Testis (tissue), 3 donors: ENCODE results near the gene TULP4. TPM values are rescaled to one million over a fixed set of nuclear protein-coding genes. Genes with fewer than 3 reads are reported as not detected.

Experiments
- DNase-seq: peaks from one replicate; pipeline ENCODE4 v3.0.0-alpha.2; 2019
- H3K27ac ChIP-seq, 2 donors: fragments of 200-600 bp; sonication (generic); one replicate each; pipeline ENCODE4 v1.5.1; 2019
- H3K27me3 ChIP-seq: fragments of 200-600 bp; sonication (generic); one replicate; pipeline ENCODE4 v1.5.1; 2019
- H3K36me3 ChIP-seq: fragments of 200-600 bp; sonication (generic); one replicate; pipeline ENCODE4 v1.5.1; 2017; ENCODE audit warnings: low read depth; ENCODE audit errors: missing control alignments
- H3K4me1 ChIP-seq: fragments of 200-600 bp; sonication (generic); one replicate; pipeline ENCODE4 v1.5.1; 2019
- H3K4me3 ChIP-seq, 2 donors: fragments of 200-600 bp; sonication (generic); one replicate each; pipeline ENCODE4 v1.5.1; 2017 to 2019
- H3K9me3 ChIP-seq: fragments of 200-600 bp; sonication (generic); one replicate; pipeline ENCODE4 v1.5.1; 2017
- CTCF ChIP-seq, 3 experiments: fragments of 450-650 bp in 2 of 3; fragments of 200-600 bp in 1 of 3; sonication (generic) in 1 of 3; IDR thresholded peaks; one replicate each; pipeline ENCODE4 v1.5.1; 2016 to 2019; ENCODE audit warnings: antibody characterized with exemption in 3 of 3, mild to moderate bottlenecking in 2 of 3, moderate library complexity in 1 of 3
- POLR2A ChIP-seq: fragments of 450-650 bp; IDR thresholded peaks from one replicate; pipeline ENCODE4 v1.6.1; 2017; ENCODE audit warnings: antibody characterized with exemption, mild to moderate bottlenecking, moderate library complexity
- WGBS, 2 donors: methylation state at CpG; one replicate each; pipeline ENCODE4 v1.1.5; 2018; 5-methylcytosine and 5-hydroxymethylcytosine counted together
- intact Hi-C: fragments of 100-400 bp; cut with DNase I; formaldehyde crosslinking; loops from one replicate; pipeline ENCODE4 v1.15.1; 2023; ENCODE audit warnings: low total_unique reads
- polyA plus RNA-seq: library from polyadenylated mRNA; stranded (reverse); fragments of 350-450 nt; fragmentation: Illumina TruSeq; extraction: RNeasy Lipid Tissue Mini Kit (QIAGEN cat#74804); gene quantifications from one replicate; pipeline ENCODE4 v1.2.3, GENCODE V29; 2014; ENCODE audit warnings: low read depth, low replicate concordance; ENCODE audit not compliant: insufficient read depth
- total RNA-seq, 2 donors: library from RNA; depleted of rRNA; stranded (reverse); fragments of >200 nt; gene quantifications; one replicate each; pipeline ENCODE4 v1.2.3, GENCODE V29; 2016

Gene TULP4
- total and polyA plus RNA-seq, 3 donors from 2014 or later, result 18.0 to 211 (median 116) TPM

DNA sequence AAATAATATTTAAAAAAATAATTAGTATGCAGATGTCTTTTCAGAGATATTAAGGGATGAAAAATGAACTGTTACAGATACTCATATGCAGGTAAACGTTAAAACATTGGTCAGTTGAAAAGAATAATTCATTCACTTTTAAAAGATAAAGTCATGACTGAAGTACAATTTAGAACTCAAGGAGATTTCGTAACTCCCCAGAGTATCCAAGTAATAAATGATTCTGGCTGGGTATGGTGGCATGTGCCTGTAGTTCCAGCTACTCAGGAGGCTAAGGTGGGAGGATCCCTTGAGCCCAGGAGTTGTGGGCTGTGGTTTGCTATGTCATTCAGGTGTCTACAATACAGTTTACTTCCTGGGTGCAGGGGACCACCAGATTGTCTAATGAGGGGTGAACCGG, 125.3 kb downstream of the TULP4 start:
- no peak for DNase-seq

GRCh38 chr6:158438226-158438625, 126.0 kb downstream of the TULP4 start:
- no peak for DNase-seq
- intact Hi-C loops, result no loop called here
- WGBS, 2 donors, result 90 to 95% methylated on average over 7 of the region's 7 CpGs

More for the DNA sequence above, 125.3 kb downstream of the TULP4 start:
- Histone ChIP-seq H3K4me1 (peaks cover 9% of the 10 kb centered on the region), H3K9me3 (no peaks in the 10 kb centered on the region), H3K4me3 (no peak overlapping the region), H3K27me3 (no peaks in the 10 kb centered on the region), H3K27ac (no peak overlapping the region), H3K36me3 (no peaks in the 10 kb centered on the region)
- TF ChIP-seq CTCF (IDR thresholded peaks at IDR 0.05) (no peak), POLR2A (no peak)
- WGBS, 2 donors, result 85 to 86% methylated on average over 3 of the region's 3 CpGs
- intact Hi-C loops, result no loop called here

DNA sequence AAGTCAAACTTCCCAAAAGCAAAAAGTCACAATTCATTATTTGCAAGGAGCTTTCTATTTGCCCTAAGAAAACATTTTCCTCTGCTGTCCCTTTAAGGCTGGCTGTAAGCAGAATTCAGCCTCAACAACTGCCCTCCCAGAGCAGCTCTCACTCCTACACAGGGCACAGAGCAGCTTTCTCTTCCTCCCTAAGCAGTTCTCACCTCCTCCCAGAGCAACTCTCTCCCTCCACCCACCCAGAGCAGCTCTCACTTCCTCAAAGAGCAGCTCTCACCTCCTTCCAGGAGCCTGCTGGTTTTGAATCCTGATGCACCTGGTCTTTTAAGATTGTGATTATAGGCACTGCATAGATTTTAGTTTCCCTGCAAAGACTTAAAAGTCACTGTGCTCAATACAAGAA, 127.0 kb downstream of the TULP4 start:
- TF ChIP-seq POLR2A, result no peak
- TF ChIP-seq CTCF (IDR thresholded peaks at IDR 0.05), result no peak
- intact Hi-C loops, result no loop called here

More at GRCh38 chr6:158438226-158438625, 126.0 kb downstream of the TULP4 start:
- H3K4me1 ChIP-seq, result peaks cover 10% of the 10 kb centered on the region
- no peak overlapping the region for H3K4me3 ChIP-seq
- no peaks in the 10 kb centered on the region for H3K36me3 ChIP-seq
- no peak for TF ChIP-seq CTCF (IDR thresholded peaks at IDR 0.05)
- H3K27ac ChIP-seq, result no peak overlapping the region
- H3K27me3 ChIP-seq, result no peaks in the 10 kb centered on the region
- no peaks in the 10 kb centered on the region for H3K9me3 ChIP-seq

DNA sequence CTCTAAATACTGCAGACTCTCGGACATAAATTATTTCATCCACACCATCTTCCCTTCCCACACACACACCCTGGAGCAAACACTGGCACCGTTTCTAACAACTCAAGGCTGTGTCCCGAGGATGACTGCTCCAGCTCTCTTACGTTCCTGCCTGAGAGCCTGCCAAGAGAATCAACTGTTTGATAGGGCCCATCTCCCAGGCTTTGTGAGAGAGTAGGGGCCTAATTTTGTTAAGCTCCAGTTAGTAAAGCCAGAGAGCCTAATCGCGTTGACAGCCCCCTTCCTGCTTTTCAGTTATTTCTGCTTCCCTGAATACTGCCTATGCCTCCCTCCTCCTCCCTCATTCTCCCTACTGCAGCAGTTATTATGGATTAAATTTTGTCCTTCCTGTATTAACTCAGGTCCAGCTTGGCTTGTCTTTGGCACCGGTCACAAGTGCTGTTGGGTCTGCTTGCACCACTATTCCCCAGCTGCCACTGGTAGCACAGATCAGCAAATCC, 129.5 kb downstream of the TULP4 start:
- Histone ChIP-seq H3K4me1 (peaks cover 10% of the 10 kb centered on the region), H3K27me3 (no peaks in the 10 kb centered on the region), H3K36me3 (no peaks in the 10 kb centered on the region), H3K4me3 (no peak overlapping the region), H3K27ac (peak overlapping the region in 1 of 2 donors; percentile 54), H3K9me3 (no peaks in the 10 kb centered on the region)
- TF ChIP-seq POLR2A, result no peak
- no peak for TF ChIP-seq CTCF (IDR thresholded peaks at IDR 0.05)
- intact Hi-C loops, result no loop called here
- WGBS, 2 donors, result 30 to 35% methylated on average over 7 of the region's 7 CpGs
- peak; percentile 86 for DNase-seq

More for the DNA sequence above, 127.0 kb downstream of the TULP4 start:
- H3K36me3 ChIP-seq, result no peaks in the 10 kb centered on the region
- peak; percentile 58 for DNase-seq
- no peak overlapping the region for H3K4me3 ChIP-seq
- no peaks in the 10 kb centered on the region for H3K27me3 ChIP-seq
- H3K9me3 ChIP-seq, result no peaks in the 10 kb centered on the region
- peaks cover 10% of the 10 kb centered on the region for H3K4me1 ChIP-seq
- H3K27ac ChIP-seq, result no peak overlapping the region

GRCh38 chr6:158442306-158442705, 130.0 kb downstream of the TULP4 start:
- peak overlapping the region in 1 of 2 donors; percentile 54 for H3K27ac ChIP-seq
- H3K9me3 ChIP-seq, result no peaks in the 10 kb centered on the region
- TF ChIP-seq CTCF (IDR thresholded peaks at IDR 0.05), result no peak
- no peak for TF ChIP-seq POLR2A
- no peak for DNase-seq
- WGBS, 2 donors, result 79 to 84% methylated on average over 4 of the region's 4 CpGs
- intact Hi-C loops, result no loop called here
- H3K4me3 ChIP-seq, result no peak overlapping the region
- H3K27me3 ChIP-seq, result no peaks in the 10 kb centered on the region
- peaks cover 10% of the 10 kb centered on the region for H3K4me1 ChIP-seq
- no peaks in the 10 kb centered on the region for H3K36me3 ChIP-seq
